Activated gamma-delta T cell treated with anti-CD3 and anti-CD28 coated beads, Interleukin-2, amount 50 U/mL, for 16 hours (primary cell): ENCODE results near the gene CCR3.
"Not testable (repeated sequence)": the region's sequence is repeated elsewhere in the genome, so short reads cannot be mapped to it uniquely, and the experiment has no call there.

Experiments used
- DNase-seq: peaks from one replicate; pipeline ENCODE4 v3.0.0-alpha.2; 2020; ENCODE audit warnings: low read depth

The CCR3 gene

GRCh38 chr3:46242120-46242519 lies at the start of gene CCR3:
CCR3 (plus strand) TSS chr3:46242460; CDS start chr3:46265159, 22,699 bp downstream.
- DNase-seq: no peak

DNA sequence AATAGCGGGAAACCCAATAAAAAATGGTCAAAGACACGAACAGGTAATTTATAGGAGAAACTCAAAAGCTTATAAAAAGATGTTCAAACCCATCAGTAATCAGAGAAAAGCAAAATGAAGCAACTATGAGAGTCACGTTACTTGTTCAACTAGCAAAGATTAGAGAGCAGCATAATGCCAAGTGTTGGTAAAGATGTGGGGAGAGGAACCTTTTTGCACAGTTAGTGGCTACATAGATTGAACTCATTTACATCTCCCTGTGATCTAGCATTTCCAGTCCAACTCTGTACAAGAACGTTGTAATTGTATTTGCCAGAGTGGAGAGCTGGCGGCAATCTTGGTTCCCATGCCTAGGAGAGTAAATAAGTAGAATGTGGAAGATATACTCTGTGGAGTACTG lies 49.3 kb upstream of the CCR3 start:
- DNase-seq: no peak

DNA sequence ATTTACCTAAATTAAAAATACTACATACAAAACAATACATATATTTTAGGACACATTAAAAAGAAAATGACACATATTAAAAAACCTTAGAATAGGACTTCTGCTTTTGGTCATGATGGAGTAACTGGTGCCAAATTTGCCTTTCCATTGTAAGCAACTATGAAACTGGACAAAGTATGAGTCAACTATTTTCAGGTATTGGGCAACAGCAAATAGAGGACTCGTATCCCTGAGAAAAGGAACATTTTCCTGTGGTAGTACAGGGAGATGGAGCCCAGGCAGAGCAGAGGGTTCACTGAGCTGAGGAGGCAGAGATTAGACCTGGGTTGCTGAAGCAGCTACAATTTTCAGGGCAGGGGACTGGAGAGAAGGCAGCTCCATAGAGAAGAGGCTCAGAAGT lies 48.8 kb upstream of the CCR3 start:
- no peak for DNase-seq

DNA sequence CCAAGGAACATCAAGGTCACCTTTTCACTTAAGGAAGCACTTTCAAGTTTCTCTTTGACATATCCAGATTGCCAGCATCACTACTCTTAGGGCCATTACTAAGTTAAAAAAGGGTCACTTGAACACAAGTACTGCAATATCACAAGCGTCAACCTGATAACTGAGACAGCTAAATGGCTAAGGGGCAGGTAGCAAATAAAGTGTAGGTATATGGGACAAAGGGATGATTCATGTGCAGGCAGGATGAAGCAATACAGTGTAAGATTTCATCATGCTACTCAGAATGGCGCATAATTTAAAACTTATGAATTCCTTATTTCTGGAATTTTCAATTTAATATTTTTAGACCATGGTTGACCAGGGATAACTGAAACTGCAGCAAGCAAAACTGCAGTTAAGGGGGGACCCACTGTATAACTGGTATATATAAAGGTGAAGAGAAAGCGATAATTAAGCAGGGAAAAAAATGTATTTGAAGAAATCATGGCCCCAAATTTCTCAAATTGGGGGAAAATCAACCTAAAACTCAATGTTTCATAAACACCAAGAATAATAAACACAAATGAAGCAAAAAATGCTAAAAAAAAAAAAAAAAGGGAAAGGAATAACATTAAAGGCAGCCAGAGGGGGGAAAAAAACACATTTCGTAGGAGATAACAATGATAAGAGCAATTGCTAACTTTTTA lies 47.2 kb upstream of the CCR3 start:
- no peak for DNase-seq

GRCh38 chr3:46196261-46196957 lies 45.9 kb upstream of the CCR3 start:
- no peak for DNase-seq

GRCh38 chr3:46200211-46200610 lies 42.0 kb upstream of the CCR3 start:
- no peak for DNase-seq

DNA sequence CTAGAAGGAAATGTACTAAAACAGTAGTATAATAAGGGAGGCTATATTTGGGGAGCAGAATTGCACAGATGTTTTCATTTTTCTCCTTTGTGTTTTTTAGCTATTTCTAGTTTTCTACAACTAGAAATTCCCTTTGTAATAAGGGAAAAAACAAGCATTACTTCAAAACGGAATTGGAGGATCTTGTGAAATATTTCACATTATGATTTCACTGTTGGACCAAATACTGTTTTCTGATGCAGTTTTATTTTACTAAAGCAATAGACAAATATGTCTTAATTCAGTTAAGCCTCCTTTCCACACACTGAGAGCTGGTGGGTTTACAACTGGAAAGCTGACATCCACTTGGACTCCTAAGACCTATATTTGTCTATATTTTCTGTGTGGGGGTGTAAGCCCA lies 41.5 kb upstream of the CCR3 start:
- no peak for DNase-seq

DNA sequence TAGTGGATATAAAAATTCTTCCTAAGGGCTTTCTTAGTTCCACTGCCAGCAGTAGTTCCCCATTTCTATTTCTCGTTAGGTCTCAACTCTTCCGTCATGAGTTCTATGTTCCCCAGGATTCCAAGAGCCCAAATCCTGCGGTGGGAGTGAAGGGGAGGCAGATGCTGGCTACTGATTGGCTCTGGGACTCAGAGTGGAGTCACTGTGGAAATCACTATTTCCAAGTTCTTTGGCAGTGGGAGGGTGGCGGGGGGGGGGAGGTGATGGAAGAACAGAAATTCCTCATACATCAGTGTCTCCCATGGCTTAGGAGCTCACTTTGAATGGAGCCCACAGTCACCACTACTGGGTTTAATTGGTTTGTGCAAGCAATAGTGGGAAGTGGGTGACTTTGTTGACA lies 39.7 kb upstream of the CCR3 start:
- no peak for DNase-seq

GRCh38 chr3:46203681-46204080 lies 38.6 kb upstream of the CCR3 start:
- DNase-seq: no peak

DNA sequence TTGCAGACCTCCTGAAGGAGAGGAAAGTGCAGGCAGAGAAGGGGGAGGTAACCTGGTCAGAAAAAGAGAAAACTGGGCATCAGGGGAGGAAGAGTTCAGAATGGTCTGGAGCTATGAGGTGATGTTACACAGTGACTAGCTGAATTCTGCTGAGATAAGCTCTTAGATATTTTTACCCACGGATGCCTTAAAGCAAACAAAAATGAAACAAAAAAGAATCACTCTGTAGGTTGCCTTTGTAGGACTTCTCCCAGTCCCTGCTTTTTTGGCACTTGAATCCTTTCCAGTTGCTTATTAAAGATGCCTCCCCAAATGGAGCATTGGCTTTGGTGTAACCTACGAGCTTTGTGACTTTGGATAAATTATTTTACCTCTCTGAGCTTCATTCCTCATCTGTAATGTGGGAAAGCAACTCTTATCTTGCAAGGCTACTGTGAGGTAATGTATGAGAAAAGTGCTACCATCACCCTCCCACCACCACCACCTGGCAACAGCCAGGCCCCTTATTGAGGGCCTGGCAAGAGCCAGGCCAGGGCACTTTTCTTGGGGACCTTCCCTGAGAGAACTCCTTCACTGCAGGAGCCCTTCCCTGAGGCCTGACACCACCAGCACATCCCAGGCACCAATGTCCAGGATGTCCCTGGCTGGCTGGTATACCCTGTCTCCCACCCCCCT lies 36.8 kb upstream of the CCR3 start:
- DNase-seq: no peak

DNA sequence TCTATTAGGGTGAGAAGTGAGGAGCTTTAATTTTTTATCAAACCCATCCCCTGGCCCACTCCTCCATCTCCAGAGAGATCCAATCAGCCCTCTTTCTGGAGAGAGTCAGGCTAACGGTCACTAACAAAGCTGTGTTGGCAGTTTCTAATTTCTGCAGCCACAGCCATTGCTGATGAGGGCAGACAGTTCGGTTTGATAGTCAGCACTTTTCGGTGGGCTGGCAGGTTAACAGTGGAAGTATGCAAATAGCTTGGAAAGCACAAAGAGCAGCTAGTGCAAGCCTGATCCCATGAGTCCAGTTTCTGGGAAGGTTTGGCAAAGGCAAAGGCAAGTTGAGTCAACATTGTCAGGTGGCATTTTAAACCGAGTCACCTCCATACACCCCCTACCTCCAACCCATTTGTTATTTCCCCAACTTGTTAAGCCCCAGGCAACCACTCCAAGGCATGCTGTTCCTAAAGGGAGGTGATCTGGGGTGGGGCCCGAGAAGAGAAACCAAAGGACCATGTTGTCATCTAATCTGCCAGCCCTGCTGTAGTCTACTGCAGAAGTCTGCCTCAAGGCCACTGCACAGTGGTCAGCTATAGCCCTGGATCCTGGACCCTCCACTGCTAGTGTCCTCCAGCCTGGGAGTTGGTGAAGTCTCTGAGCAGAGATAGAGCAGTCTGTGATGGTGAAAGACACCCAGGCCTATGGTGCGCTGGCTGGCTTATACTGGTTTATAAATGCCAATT lies 35.8 kb upstream of the CCR3 start:
- no peak for DNase-seq

DNA sequence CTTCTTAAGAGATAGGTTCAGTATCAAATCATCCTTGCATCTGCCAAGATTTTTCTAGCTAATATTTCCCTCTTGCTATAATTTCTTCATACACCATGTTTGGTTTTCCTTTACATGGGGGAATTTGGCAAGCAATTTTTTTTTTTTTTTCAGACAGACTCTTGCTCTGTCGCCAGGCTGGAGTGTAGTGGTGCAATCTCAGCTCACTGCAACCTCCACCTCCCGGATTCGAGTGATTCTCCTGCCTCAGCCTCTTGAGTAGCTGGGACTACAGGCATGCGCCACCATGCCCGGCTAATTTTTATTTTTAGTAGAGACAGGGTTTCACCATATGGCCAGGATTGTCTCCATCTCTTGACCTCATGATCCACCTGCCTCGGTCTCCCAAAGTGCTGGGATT lies 34.7 kb upstream of the CCR3 start:
- DNase-seq: not testable (repeated sequence)

DNA sequence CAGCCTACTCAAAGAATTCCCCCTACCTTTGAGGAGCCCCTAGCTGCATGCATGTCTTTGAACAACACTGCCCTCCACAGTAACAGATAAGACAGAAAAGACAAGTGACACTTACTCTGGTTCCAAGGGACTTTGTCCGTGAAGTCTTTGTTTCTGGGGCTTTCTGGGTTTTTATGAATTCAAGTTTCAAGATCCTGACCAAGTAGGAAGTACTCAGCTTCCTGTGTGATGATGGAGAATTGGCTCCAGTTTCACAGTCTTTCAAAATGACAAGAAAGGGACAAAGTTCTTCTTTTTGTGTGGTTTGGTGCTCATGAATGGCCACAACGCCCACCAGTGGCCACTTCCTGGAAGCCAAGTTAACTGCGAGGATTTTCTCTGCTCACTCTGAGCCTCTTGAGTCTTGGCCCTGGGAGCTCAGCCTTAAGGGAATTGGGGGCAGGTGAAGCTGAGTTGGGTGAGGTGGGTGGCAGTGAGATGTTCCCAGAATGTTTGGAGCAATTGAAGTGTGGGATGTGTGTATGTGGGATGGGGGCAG lies 34.0 kb upstream of the CCR3 start, which contains the start of gene CCR1:
TSS of gene CCR1 (minus strand) at position 147 of the 538 bp plus-strand sequence. CDS start 4,000 bp downstream, outside the sequence.
- peak; percentile 24 for DNase-seq

DNA sequence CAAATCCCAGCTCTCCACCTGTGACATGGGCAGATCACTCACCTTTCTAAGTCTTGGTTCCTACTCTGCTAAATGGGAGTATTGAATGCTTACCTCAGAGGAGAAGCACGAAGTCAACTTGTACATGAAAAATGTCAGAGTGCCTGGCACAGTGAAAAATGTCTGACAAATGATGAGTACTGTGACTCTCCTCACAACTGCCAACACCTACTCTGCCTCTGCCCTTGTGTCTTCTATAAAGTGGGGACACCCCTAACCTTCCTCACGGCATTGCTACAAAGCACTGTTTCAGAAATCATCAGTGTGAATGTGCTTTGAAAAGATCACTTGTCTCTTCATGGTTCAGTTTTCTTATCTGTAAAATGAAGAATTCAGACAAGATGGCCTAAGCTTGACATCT lies 33.2 kb upstream of the CCR3 start:
- no peak for DNase-seq

DNA sequence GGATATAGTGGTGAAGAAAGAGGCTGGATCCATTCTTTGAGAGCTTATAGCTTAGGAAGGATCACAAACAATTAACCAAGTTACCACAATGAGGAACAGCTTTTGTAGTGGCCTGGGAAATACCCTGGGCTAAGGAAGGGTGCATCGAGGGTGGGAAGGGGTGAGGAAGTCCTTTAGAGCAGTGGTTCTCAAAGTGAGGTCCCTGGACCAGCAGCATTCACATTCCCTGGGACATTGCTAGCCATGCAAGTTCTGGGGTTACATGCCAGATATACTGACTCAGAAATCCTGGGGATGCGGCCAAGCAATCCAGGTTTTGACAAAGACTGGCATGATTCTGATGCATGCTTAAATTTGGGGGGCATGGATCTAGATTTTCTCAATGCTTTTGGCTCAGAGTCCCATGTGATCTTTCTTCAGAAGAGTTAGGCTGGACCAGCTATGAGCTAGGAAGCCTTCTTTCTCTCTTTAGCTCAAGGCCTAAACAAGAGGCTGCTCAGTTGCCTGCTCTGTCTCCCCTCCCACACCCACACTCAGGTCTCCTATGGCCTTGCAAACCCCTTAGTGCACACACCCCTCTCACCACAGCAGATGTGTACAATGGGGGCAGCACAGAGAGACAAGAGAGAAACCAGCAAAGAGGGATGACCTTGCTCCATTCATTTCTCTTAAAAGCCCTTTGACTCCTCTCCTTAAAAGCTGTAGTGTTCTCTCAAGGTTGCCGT lies 32.4 kb upstream of the CCR3 start:
- DNase-seq: no peak

DNA sequence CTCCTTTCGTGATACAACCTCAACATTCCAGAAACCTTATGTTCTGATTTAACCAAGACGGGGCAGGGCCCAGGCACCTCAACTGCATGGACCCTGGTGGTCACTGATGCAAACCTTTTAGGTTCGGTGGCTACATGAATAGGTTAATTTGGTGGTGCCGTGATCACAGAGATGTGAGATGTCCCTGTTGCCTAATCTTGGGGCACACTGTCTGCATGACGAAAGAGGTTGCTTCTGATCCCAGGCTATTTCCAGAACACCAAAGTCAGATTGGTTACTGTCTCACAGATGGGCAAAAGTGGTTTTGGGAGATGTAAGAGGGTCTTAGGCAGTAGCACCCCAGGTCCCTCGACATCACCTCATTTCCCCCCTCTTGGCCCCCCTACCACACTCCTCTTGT lies 30.2 kb upstream of the CCR3 start:
- DNase-seq: no peak

GRCh38 chr3:46213201-46213600 lies 29.1 kb upstream of the CCR3 start:
- DNase-seq: no peak

DNA sequence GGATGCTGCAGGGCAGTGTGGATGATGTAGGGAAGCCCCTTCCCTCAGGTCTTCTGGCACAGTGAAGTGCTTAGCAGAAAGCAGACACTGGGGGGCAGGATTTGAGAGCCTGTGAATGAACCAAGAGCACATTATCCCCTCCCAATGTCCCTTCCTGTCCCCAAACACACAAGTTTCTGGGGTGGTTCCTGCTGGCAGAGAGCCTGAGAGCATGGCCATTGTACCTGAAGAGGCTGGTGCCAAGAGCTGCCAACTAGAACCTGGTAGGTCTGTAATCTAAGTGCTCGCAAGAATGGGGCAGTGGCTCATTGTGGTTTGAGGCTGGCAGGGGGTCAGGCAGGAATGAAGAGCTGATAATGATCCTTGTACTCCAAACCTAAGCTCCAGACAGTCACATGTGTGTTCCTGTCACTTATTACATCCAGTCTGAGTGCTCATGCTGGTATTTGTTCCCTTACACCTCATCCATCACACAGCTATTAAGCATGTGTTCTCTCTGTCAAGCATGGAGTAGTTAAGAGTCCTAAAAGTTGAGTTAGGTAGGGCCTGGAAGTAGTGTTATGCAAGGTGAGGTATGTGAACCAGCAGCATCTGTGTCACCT lies 27.4 kb upstream of the CCR3 start:
- DNase-seq: no peak

DNA sequence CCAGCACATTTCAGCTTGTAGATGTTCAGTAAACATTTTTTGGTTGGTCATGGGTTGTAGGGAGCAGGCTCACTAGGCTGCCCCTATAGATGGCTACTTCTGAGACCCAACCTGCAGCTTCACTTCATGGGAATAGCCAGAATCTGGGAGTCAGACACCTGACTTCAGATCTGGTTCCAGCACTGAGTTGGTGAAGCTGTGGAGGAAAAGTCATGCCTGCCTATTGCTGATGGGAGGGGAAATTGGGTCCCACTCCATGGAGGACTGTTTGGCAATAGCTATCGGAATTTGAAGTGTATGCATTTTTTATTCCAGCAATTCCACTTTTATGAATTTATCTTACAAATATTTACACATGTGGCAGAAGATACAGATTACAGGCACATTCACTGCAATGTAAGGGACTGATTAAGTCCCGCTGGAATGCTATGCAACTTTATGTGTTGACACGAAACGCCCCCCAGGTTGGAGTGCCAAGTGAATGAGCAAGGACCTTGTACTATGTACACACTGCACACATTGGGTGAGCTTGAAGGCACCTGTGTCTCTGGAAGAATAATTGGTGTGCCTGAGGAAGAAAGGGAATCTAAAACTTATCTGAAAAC lies 26.3 kb upstream of the CCR3 start:
- no peak for DNase-seq

DNA sequence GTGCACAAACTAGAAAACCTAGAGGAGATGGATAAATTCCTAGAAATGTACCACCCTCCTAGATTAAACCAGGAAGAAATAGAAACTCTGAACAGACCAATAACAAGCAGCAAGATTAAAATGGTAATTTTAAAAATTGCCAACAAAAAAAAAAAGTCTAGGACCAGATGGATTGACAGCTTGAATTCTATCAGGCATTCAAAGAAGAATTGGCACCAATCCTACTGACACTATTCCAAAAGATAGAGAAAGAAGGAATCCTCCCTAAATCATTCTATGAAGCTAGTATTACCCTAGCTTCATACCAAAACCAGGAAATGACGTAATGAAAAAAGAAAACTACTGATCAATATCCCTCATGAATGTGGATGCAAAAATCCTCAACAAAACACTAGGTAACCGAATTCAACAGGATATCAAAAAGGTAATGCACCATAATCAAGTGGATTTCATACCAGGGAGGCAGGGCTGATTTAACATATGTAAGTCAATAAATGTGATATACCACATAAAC lies 24.0 kb upstream of the CCR3 start:
- DNase-seq: no peak
